Dermis microvascular lymphatic vessel endothelial cell (primary cell): Measurements from ENCODE around the gene SYNRG. TPM values are rescaled to one million over a fixed set of nuclear protein-coding genes. Genes with fewer than 3 reads are reported as not detected.

Experiments used
- DNase-seq, 2 donors: peaks; one replicate each; pipeline versions ENCODE4 v3.0.0 to v3.0.0-alpha.2; 2010; ENCODE audit warnings: low read depth in 2 of 2
- total RNA-seq: library from RNA; depleted of rRNA; stranded (reverse); fragments of >200 nt; gene quantifications from 2 replicates; pipeline ENCODE4 v1.2.1, GENCODE V29; 2014

Gene SYNRG
- total RNA-seq, 1 donor from 2014 or later, result 12.6 TPM

DNA sequence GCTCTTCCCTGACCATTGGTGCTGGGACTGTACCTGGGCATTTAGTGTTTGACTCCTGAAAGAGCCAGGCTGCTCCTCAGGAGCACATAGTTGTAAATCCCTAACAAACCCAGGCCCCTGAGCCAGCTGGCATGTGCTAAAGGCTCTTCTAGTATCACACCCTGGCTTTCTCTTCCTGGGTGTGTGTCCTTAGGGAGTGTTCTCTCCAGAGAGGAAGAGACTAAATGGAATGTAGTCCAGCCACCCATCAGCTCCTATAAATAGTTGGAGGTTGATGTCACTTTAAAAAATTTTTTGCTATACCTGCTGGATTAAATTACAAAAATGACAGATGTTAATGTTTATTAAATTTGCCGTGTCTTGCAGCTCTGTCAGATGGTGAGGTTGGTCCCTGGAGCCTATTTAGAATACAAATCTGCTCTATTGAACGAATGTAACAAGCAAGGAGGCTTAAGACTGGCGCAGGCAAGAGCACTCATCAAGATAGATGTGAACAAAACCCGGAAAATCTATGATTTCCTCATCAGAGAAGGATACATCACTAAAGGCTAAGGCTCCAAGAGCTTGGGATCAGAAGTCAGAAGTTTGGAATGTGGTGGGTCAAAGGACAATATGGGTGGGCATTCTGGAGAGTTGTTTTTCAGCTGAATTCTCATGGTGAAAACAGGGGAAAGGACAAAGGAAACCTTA lies 132.6 kb downstream of the SYNRG start:
- peak in 1 of 2 donors; percentile 80 for DNase-seq

DNA sequence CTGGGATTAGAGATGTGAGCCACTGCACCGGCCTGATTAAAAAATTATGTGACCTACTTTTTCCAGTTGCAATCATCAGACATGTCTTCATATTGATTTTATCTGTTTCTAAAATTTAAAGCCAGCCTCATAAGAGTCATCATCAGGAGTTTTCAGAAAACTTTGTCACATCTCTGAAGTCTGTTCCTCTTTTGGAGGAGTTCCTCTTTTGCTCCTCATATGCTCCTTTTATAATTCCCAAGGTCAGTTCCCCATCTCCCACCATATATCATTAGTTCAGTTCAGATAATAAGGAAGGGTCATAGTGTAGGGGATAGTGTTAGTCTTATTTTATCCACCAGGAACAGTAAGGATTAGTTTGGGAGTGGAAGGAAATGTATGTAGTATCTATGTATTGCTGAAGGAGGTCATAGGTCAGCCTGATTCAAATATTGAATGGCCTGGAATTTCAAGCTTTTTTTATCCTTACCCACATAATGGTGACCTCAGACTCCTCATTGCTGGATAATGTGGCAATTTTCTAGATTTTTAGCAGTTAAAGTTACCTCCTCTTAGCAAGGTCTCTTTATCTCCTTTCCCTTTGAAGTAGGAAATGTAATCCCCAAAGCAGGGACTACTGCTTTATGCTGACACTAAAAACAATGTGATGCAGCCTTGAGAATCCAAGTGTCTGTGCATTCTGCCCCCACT lies 133.3 kb downstream of the SYNRG start:
- no peak for DNase-seq

DNA sequence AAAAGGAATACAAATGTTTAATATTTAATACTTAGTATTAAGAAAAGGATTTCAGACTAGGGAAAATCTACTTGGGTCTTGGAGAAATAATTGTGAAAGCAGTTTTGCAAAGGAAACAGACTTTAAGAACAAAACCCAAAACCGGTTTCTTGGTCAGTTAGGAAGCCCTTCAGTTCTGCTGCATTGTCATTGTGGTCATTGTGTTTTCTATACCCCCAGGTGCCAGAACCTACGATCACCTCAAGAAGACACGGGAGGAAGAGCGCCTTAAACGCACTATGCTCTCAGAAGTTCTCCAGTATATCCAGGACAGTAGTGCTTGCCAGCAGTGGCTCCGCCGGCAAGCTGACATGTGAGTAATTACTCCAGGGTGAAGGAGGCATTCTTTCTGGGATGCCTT lies 139.0 kb downstream of the SYNRG start:
- no peak for DNase-seq

DNA sequence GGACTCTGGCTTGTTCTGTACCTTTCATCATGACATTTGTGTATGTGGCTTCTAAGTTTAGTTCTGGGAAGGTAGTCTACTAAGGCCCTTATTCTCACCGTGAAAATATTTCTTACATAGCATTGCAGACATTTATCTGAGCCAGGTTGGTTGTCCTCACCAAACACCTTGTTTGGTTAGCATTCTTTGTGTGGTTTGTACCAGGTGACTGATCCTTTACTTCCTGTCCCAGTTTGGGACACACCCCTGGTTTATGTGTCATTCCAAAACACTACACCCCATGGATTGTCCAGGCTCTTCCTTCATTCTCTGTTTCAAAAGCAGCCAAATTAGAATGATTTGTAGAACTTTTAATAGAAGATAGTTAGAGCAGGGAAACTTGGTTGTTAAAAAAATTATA lies 142.7 kb downstream of the SYNRG start:
- no peak for DNase-seq

DNA sequence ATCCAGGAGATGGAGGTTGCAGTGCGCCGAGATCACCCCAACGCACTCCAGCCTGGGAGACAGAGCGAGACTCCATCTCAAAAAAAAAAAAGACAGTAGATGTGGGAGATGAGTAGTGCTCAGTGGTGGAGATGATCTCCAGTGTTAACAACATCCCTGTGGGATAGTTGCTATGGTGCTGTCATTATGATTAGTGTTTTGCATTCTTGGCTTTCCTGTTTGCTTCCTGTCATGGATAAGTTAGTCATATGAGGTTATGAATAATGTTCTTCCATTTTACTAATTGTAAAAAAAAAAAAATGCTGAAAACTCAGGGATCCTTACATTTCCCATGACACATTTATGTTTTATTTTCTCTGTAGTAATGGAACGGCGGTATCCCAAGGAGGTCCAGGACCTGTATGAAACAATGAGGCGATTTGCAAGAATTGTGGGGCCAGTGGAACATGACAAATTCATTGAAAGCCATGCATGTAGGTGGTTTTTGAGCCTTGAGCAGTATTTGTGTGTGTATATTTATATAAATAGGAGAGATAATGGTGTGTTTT lies 144.1 kb downstream of the SYNRG start:
- DNase-seq, result peak; percentile 88 to 92

Other genes with a start within 250 kb of the SYNRG start
- not detected in 2 replicates for gene C17orf78, start 233.4 kb downstream of the SYNRG start, total RNA-seq
- 30.6 and 41.2 TPM in 2 replicates for gene ACACA, start 202.6 kb downstream of the SYNRG start, total RNA-seq
- 11.9 and 13.4 TPM in 2 replicates for gene TADA2A, start 202.5 kb downstream of the SYNRG start, total RNA-seq
- 21.1 and 23.5 TPM in 2 replicates for gene DUSP14, start 119.5 kb downstream of the SYNRG start, total RNA-seq
- gene DDX52, start 34.0 kb upstream of the SYNRG start, total RNA-seq, result 21.8 and 23.0 TPM in 2 replicates
- gene HNF1B, start 135.6 kb upstream of the SYNRG start, total RNA-seq, result not detected in 2 replicates